Measurements from ENCODE around the gene TEN1.
A peak's percentile ranks its signal among the peaks of the same experiment; 100 is the strongest.

The TEN1 gene

GRCh38 chr17:76008208-76008607, 29.2 kb downstream of the TEN1 start:
- no peak for DNase-seq

- no peak for DNase-seq
These were observed 29.8 kb downstream of the TEN1 start for GRCh38 chr17:76008630-76009425.

GRCh38 chr17:76009447-76009846, 30.4 kb downstream of the TEN1 start:
- no peak for DNase-seq

GRCh38 chr17:76009969-76010661, 31.1 kb downstream of the TEN1 start:
- no peak for DNase-seq

- no peak for DNase-seq
These were observed 32.9 kb downstream of the TEN1 start for GRCh38 chr17:76011951-76012350.

- no peak for DNase-seq
These were observed 34.4 kb downstream of the TEN1 start for GRCh38 chr17:76013377-76013932.

- DNase-seq, result peak; percentile 14
These were observed 35.3 kb downstream of the TEN1 start for GRCh38 chr17:76014100-76014924.

GRCh38 chr17:76014925-76015261, 35.9 kb downstream of the TEN1 start:
- DNase-seq, result no peak

- DNase-seq, result no peak
These were observed 38.7 kb downstream of the TEN1 start for GRCh38 chr17:76017481-76018339.

- no peak for DNase-seq
These were observed 39.3 kb downstream of the TEN1 start for GRCh38 chr17:76018340-76018680.

- no peak for DNase-seq
These were observed 39.8 kb downstream of the TEN1 start for GRCh38 chr17:76018801-76019200.

GRCh38 chr17:76019833-76020467, 40.9 kb downstream of the TEN1 start:
- no peak for DNase-seq

GRCh38 chr17:76022285-76022684, 43.2 kb downstream of the TEN1 start:
- DNase-seq, result no peak

GRCh38 chr17:76022973-76023899, 44.2 kb downstream of the TEN1 start:
- no peak for DNase-seq

- DNase-seq, result no peak
These were observed 44.8 kb downstream of the TEN1 start for GRCh38 chr17:76023900-76024237.

GRCh38 chr17:76024353-76024752, 45.3 kb downstream of the TEN1 start:
- no peak for DNase-seq

GRCh38 chr17:76025294-76025693, 46.3 kb downstream of the TEN1 start:
- DNase-seq, result no peak

- DNase-seq, result no peak
These were observed 47.7 kb downstream of the TEN1 start for GRCh38 chr17:76026714-76027158.

GRCh38 chr17:76027159-76027839, 48.3 kb downstream of the TEN1 start, which contains the start of gene EVPL:
Gene EVPL (minus strand): TSS chr17:76027306. CDS start chr17:76027198, 108 bp downstream.
- DNase-seq, result no peak
